ENCODE results near the gene CPT2.

The CPT2 gene

DNA sequence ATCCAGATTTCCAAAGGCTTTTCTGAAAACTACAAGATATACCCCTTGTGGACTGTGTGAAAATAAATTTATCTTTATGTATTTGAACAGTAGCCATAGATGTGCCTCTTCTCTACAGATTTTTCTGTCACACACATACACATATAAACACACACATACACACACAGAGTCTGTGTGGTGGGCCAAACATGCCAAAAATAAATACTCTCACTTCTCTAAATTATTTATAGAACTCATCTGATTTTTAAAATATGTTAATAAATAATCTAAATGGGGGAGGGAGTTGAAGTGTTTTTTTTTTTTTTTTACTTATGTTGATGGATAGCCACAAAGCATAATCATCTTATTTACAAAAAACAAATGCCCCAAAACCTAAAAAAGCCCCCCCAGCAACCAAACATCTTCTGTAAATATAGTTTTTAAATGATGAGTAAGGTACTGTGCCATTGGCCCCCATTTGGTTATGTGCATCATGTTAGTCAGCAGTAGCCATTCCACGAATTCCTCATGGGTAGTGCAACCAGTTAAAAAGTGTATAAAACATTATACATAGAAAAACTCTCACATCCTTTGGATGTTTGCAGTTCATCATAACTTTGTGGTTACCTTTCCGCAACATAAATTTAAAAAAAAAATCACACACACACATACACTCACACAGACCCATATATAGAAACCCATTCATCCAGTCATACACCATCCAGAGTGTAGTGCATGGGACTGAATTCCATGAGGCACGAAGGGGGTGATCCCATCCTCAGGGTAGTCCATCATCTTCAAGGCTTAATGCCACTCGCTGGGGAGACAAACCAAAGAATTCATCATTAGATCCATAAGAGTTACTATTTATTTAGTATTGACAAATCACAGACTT is 49.9 kb downstream of the CPT2 start:
- DNase-seq (ENCODE audit: low spot score) = no peak
- no peak for TF ChIP-seq CTCF (IDR thresholded peaks at IDR 0.05; ENCODE audit: extremely low read depth, missing control alignments)

DNA sequence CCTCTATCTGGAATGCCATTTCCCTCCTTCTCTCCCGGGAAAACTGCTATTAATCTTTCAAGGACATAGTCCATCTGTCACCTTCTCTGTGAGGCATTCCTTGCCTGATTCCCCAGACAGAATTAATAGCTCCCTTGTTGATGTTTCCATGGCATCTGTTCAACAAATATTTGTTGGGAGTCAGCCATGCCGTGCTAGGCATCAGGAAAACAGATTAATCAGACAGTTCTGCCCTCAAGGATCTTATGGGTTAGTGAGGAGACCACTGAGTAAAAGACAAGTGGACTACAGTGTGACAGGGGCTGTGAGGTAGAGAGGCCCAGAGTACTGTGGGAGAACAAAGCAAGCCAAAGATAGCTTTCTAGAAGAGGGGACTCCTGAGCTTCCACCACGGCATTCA is 53.1 kb downstream of the CPT2 start:
- no peak for TF ChIP-seq CTCF (IDR thresholded peaks at IDR 0.05; ENCODE audit: extremely low read depth, missing control alignments)

DNA sequence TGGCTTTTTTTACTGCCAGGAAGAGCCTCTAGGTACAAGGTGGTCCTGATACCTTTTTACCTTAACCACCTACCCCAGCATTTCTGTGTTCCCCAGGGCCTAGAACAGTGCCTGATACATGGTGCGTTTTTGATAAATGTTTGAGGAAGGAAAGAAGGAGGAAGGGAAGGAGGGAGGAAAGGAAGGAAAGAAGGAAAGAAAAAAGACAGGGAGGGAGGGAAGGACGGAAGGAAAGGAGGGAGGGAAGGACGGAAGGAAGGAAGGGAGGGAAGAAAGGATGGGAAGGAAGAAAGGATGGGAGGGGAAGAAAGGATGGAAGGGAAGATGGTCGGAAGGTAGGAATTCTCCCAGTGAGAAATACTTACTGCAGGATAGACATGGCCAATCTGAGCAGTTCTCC is 53.7 kb downstream of the CPT2 start:
- TF ChIP-seq CTCF (IDR thresholded peaks at IDR 0.05; ENCODE audit: extremely low read depth, missing control alignments) = no peak
- DNase-seq (ENCODE audit: low spot score) = no peak

More for the DNA sequence above, 53.1 kb downstream of the CPT2 start:
- no peak for DNase-seq (ENCODE audit: low spot score)

- no peak for DNase-seq (ENCODE audit: low spot score)
- no peak for TF ChIP-seq CTCF (IDR thresholded peaks at IDR 0.05; ENCODE audit: extremely low read depth, missing control alignments)
Measured at GRCh38 chr1:53254011-53254640, 57.5 kb downstream of the CPT2 start.

DNA sequence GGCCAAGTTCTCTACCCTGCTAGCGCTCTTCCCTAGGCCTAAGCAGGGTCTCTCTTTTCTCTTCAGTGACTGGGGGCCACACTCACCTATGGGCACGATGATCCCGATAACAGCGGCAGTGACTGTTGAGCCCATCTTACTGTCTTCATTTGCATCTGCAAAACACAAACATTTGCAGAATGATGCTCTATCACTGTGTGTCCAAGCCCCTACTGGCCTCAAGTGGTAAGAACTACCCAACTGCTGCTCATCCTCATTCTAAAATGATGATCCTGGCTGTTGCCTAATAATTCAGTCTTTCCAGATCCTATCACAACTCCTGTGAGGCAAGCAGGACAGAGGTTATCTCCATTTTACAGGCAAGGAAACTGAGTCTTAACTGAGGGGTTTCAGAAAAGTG is 58.4 kb downstream of the CPT2 start:
- no peak for TF ChIP-seq CTCF (IDR thresholded peaks at IDR 0.05; ENCODE audit: extremely low read depth, missing control alignments)
- DNase-seq (ENCODE audit: low spot score) = no peak

GRCh38 chr1:53256511-53257453 is 60.2 kb downstream of the CPT2 start:
- TF ChIP-seq CTCF (IDR thresholded peaks at IDR 0.05; ENCODE audit: extremely low read depth, missing control alignments) = no peak
- no peak for DNase-seq (ENCODE audit: low spot score)

Data from GM20000 (cell line).